Ishikawa (cell line): ENCODE data around the gene OTUB2.

ENCODE experiments used
- EGR1 ChIP-seq: IDR thresholded peaks from 2 replicates; pipeline ENCODE4 v1.6.1; 2012
- EP300 ChIP-seq: IDR thresholded peaks from 2 replicates; pipeline ENCODE4 v1.6.1; 2012; ENCODE audit warnings: borderline replicate concordance
- NFIC ChIP-seq: IDR thresholded peaks from 2 replicates; pipeline ENCODE4 v1.6.1; 2012
- TF ChIP-seq, protein P1 (sequence below): IDR thresholded peaks from 2 replicates; pipeline ENCODE4 v1.6.1; 2012
- TF ChIP-seq, protein P2 (sequence below): IDR thresholded peaks from 2 replicates; pipeline ENCODE4 v1.6.1; 2012; ENCODE audit warnings: low read depth, mild to moderate bottlenecking

DNA sequence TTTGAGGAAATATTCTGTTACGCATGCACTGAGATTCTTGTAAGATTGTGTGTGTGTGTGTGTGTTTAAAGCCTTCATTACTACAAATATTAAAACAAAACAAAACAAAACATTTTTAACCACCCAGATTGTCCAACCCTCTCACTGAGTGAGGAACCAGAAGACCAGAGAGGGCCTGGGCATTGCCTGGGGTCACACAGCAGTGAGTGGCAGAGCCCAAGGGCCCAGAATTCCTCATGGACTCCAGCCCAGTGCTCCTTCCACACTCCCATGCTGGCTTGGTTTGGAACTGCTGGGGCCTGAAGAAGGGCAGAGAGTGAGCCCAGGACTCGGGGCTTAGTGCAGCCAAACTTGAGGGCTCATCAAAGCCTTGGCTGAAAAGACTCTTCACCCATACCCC is 1.6 kb upstream of the OTUB2 start:
- TF ChIP-seq, protein P1, sequence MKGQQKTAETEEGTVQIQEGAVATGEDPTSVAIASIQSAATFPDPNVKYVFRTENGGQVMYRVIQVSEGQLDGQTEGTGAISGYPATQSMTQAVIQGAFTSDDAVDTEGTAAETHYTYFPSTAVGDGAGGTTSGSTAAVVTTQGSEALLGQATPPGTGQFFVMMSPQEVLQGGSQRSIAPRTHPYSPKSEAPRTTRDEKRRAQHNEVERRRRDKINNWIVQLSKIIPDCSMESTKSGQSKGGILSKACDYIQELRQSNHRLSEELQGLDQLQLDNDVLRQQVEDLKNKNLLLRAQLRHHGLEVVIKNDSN = no peak
- TF ChIP-seq EP300 (no peak), NFIC (no peak), EGR1 (no peak)
- TF ChIP-seq, protein P2, sequence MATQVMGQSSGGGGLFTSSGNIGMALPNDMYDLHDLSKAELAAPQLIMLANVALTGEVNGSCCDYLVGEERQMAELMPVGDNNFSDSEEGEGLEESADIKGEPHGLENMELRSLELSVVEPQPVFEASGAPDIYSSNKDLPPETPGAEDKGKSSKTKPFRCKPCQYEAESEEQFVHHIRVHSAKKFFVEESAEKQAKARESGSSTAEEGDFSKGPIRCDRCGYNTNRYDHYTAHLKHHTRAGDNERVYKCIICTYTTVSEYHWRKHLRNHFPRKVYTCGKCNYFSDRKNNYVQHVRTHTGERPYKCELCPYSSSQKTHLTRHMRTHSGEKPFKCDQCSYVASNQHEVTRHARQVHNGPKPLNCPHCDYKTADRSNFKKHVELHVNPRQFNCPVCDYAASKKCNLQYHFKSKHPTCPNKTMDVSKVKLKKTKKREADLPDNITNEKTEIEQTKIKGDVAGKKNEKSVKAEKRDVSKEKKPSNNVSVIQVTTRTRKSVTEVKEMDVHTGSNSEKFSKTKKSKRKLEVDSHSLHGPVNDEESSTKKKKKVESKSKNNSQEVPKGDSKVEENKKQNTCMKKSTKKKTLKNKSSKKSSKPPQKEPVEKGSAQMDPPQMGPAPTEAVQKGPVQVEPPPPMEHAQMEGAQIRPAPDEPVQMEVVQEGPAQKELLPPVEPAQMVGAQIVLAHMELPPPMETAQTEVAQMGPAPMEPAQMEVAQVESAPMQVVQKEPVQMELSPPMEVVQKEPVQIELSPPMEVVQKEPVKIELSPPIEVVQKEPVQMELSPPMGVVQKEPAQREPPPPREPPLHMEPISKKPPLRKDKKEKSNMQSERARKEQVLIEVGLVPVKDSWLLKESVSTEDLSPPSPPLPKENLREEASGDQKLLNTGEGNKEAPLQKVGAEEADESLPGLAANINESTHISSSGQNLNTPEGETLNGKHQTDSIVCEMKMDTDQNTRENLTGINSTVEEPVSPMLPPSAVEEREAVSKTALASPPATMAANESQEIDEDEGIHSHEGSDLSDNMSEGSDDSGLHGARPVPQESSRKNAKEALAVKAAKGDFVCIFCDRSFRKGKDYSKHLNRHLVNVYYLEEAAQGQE = no peak
